Thyroid gland (tissue), 4 donors: ENCODE measurements around the gene ATP1B2.

ENCODE experiments used
- POLR2A ChIP-seq, 2 donors: fragments of 450-650 bp; IDR thresholded peaks; one replicate each; pipeline ENCODE4 v1.6.1; 2017; ENCODE audit warnings: antibody characterized with exemption in 2 of 2, mild to moderate bottlenecking in 2 of 2, moderate library complexity in 1 of 2
- TF ChIP-seq, protein P1 (sequence below), 6 experiments: fragments of 200-600 bp in 3 of 6; fragments of 450-650 bp in 3 of 6; sonication (generic) in 3 of 6; IDR thresholded peaks; one replicate each; pipeline ENCODE4 v1.5.1; 2016 to 2019; ENCODE audit warnings: antibody characterized with exemption in 6 of 6, mild to moderate bottlenecking in 2 of 6, inconsistent platforms in 1 of 6, moderate library complexity in 1 of 6

DNA sequence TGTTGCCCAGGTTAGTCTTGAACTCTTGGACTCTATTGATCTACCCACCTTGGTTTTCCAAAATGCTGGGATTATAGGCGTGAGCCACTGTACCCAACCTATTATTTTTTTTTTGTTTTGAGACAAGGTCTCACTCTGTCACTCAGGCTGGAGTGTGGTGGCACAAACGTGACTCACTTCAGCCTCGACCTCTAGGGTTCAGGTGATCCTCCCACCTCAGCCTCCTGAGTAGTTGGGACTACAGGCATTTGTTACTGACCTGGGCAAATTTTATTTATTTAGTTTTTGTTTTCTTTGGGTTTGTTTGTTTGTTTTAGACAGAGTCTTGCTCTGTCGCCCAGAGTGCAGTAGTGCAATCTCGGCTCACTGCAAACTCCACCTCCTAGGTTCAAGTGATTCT is 27.1 kb upstream of the ATP1B2 start:
- no peak for TF ChIP-seq POLR2A (IDR thresholded peaks at IDR 0.05)
- TF ChIP-seq, protein P1, sequence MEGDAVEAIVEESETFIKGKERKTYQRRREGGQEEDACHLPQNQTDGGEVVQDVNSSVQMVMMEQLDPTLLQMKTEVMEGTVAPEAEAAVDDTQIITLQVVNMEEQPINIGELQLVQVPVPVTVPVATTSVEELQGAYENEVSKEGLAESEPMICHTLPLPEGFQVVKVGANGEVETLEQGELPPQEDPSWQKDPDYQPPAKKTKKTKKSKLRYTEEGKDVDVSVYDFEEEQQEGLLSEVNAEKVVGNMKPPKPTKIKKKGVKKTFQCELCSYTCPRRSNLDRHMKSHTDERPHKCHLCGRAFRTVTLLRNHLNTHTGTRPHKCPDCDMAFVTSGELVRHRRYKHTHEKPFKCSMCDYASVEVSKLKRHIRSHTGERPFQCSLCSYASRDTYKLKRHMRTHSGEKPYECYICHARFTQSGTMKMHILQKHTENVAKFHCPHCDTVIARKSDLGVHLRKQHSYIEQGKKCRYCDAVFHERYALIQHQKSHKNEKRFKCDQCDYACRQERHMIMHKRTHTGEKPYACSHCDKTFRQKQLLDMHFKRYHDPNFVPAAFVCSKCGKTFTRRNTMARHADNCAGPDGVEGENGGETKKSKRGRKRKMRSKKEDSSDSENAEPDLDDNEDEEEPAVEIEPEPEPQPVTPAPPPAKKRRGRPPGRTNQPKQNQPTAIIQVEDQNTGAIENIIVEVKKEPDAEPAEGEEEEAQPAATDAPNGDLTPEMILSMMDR (IDR thresholded peaks at IDR 0.05): no peak
